Right lobe of liver (tissue), 4 donors: ENCODE measurements around the gene TENT5D.

Experiments
- POLR2A ChIP-seq: fragments of 450-650 bp; IDR thresholded peaks from one replicate; pipeline ENCODE4 v1.6.1; 2017; ENCODE audit warnings: antibody characterized with exemption, mild to moderate bottlenecking
- TF ChIP-seq, protein P1 (sequence below), 4 donors: fragments of 200-600 bp in 3 of 4; fragments of 450-650 bp in 1 of 4; IDR thresholded peaks; one replicate each; pipeline versions ENCODE4 v1.5.1 to v1.8.0; 2016 to 2022; ENCODE audit warnings: antibody characterized with exemption in 4 of 4, mild to moderate bottlenecking in 2 of 4
- donor health status: DM: no; HTN: no; CAD: no.
- donor health status: DM: no; HTN: no; CAD: no.
- donor health status: DM: no; HTN: yes; CAD: no.

DNA sequence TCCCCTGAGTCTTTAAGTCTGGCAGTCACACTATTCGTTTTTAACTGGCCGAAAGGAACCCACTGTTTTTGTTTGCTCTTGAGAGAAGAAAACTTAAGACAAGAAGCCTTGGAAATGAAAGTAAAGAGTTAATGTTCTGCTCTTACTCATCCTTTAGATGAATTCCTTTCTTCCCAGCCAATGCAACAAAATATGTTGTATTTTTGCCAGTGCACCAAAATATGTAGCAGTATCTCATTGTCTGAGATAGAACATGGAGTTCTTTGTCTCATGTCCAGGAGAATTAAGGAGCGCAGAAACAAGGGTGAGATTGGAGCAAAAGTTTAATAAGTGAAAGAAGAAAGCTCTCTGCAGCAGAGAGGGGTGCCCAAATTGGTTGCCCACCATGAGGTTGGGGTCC lies 12.2 kb downstream of the TENT5D start:
- TF ChIP-seq POLR2A: no peak
- TF ChIP-seq, protein P1, sequence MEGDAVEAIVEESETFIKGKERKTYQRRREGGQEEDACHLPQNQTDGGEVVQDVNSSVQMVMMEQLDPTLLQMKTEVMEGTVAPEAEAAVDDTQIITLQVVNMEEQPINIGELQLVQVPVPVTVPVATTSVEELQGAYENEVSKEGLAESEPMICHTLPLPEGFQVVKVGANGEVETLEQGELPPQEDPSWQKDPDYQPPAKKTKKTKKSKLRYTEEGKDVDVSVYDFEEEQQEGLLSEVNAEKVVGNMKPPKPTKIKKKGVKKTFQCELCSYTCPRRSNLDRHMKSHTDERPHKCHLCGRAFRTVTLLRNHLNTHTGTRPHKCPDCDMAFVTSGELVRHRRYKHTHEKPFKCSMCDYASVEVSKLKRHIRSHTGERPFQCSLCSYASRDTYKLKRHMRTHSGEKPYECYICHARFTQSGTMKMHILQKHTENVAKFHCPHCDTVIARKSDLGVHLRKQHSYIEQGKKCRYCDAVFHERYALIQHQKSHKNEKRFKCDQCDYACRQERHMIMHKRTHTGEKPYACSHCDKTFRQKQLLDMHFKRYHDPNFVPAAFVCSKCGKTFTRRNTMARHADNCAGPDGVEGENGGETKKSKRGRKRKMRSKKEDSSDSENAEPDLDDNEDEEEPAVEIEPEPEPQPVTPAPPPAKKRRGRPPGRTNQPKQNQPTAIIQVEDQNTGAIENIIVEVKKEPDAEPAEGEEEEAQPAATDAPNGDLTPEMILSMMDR (IDR thresholded peaks at IDR 0.05): no peak
